Measurements from ENCODE around the gene CLPTM1L.
A peak's percentile ranks its signal among the peaks of the same experiment; 100 is the strongest.

CLPTM1L gene

GRCh38 chr5:1380910-1381309 is 36.0 kb upstream of the CLPTM1L start:
- DNase-seq (ENCODE audit: low spot score) = no peak
- in situ Hi-C loops (cut with MboI; ENCODE audit: low sequenced_read_pairs, unreplicated experiment) = no loop called here
- TF ChIP-seq, protein P1, sequence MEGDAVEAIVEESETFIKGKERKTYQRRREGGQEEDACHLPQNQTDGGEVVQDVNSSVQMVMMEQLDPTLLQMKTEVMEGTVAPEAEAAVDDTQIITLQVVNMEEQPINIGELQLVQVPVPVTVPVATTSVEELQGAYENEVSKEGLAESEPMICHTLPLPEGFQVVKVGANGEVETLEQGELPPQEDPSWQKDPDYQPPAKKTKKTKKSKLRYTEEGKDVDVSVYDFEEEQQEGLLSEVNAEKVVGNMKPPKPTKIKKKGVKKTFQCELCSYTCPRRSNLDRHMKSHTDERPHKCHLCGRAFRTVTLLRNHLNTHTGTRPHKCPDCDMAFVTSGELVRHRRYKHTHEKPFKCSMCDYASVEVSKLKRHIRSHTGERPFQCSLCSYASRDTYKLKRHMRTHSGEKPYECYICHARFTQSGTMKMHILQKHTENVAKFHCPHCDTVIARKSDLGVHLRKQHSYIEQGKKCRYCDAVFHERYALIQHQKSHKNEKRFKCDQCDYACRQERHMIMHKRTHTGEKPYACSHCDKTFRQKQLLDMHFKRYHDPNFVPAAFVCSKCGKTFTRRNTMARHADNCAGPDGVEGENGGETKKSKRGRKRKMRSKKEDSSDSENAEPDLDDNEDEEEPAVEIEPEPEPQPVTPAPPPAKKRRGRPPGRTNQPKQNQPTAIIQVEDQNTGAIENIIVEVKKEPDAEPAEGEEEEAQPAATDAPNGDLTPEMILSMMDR (IDR thresholded peaks at IDR 0.05; ENCODE audit: borderline replicate concordance, control extremely low read depth, extremely low read depth, insufficient read depth, missing control alignments) = no peak

DNA sequence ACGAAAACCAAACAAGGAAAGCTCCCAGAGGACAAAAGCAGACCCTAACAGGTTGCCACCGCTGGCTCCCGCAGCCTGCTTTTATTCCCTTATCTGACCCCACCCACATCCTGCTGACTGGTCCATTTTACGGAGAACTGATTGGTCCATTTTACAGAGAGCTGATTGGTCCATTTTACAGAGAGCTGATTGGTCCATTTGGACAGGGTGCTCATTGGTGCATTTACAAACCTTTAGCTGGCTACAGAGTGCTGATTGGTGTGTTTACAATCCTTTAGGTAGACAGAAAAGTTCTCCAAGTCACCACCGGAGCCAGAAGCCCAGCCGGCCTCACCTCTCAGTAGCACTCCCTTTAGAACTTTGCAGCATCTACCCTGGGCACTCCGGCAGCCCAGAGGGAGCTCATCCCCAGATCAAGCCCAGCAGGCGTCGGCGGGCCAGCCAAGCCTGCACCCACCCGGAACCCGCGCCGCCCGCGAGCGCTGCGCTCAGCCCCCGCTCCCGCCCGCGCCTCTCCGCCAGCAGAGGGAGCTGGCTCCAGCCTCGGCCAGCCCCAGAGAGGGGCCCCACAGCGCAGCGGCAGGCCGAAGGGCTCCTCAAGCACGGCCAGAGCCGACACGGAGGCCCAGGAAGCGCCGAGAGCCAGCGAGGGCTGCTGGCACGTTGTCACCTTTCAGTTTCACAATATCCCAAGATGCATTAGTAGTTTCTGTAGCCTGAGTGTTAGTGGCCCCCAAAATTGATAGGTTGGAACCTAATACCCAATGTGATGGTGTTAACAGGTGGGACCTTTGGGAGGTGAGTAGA is 35.3 kb upstream of the CLPTM1L start:
- in situ Hi-C loops (cut with MboI; ENCODE audit: low sequenced_read_pairs, unreplicated experiment) = no loop called here
- peak; percentile 58 for DNase-seq (ENCODE audit: low spot score)
- TF ChIP-seq, protein P1 (IDR thresholded peaks at IDR 0.05; ENCODE audit: borderline replicate concordance, control extremely low read depth, extremely low read depth, insufficient read depth, missing control alignments) = peak; percentile 50

DNA sequence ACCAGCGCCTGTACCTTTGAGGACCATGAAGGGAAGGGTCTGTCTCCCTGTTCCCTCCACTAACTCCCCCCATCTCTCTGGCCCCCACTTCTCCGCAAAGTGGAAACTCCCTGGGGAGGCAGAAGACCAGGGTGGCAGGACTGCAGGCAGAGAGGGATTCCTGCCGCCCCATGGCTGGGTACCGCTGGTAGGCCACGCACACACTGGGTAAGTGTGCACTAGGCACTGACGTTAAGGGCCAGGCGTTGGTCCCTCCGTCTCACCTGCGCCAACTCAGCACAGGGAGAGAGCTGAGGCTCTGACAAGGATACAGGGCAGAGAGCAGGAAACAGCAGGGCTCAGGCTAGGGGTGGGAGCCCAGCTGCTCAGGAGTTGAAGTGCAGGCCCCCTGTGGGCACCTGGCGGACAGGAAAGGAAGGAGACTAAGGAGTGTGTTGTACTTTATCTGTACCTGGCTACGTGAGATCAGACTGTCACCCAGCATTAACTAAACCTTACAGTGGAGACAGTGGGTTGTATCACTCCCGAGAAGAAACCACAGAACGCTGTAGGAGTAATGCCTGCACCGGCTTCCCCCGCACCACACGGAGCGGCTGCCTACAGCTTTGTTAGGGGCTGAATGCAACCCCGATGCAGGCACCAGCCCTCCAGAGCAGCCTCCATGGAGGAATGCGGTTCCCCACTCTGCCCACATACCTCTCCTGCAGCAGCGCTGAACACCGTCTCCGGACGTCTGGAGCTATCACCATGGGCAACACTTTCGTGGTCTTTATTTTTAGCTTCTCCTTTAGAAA is 34.2 kb upstream of the CLPTM1L start:
- DNase-seq (ENCODE audit: low spot score) = no peak
- TF ChIP-seq, protein P1 (IDR thresholded peaks at IDR 0.05; ENCODE audit: borderline replicate concordance, control extremely low read depth, extremely low read depth, insufficient read depth, missing control alignments) = no peak
- in situ Hi-C loops (cut with MboI; ENCODE audit: low sequenced_read_pairs, unreplicated experiment) = no loop called here

DNA sequence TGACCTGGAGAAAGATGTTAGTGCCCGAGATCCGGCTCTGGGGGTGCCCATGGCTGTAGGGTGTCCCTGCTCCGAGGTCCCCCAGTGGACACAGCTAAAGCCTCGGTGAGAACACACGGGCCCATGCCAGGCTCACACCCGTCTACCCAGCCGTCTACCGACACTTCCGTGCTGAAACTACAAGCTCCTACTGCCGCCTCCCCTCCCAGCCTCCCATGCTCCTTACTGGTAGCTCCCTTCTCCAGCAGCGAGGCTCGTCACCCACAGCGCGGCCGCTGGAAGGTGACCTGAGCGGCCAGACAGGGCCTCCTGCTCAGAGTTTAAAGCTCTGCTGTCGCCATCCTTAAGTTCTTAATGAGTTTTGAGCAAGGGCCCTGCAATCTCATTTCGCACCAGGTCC is 33.2 kb upstream of the CLPTM1L start:
- no peak for DNase-seq (ENCODE audit: low spot score)
- in situ Hi-C loops (cut with MboI; ENCODE audit: low sequenced_read_pairs, unreplicated experiment) = no loop called here
- TF ChIP-seq, protein P1 (IDR thresholded peaks at IDR 0.05; ENCODE audit: borderline replicate concordance, control extremely low read depth, extremely low read depth, insufficient read depth, missing control alignments) = no peak

DNA sequence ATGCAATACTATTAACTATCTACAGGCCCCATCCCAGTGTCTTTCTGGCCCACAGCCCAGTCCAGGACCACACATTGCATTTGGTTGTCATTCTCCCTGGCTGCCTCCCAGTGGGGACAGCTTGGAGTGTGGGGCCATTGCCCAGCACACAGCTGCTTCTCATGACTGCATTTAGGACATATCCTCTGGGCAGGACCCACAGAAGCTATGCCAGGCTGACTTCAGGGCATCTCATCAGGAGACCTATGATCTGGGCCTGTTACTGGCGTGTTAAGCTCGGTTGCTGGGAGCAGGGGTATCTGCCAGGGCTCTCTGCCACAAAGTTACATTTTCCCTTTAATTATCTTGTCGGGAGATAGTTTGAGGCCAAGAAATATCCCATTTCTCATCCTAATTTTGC is 32.1 kb upstream of the CLPTM1L start:
- no peak for DNase-seq (ENCODE audit: low spot score)
- in situ Hi-C loops (cut with MboI; ENCODE audit: low sequenced_read_pairs, unreplicated experiment) = no loop called here
- TF ChIP-seq, protein P1 (IDR thresholded peaks at IDR 0.05; ENCODE audit: borderline replicate concordance, control extremely low read depth, extremely low read depth, insufficient read depth, missing control alignments) = no peak

GRCh38 chr5:1375871-1376810 is 31.2 kb upstream of the CLPTM1L start:
- in situ Hi-C loops (cut with MboI; ENCODE audit: low sequenced_read_pairs, unreplicated experiment) = no loop called here
- TF ChIP-seq, protein P1 (IDR thresholded peaks at IDR 0.05; ENCODE audit: borderline replicate concordance, control extremely low read depth, extremely low read depth, insufficient read depth, missing control alignments) = no peak
- no peak for DNase-seq (ENCODE audit: low spot score)

All from GM13976 (cell line).